HG03469 (cell line): Measurements from ENCODE around the gene OCSTAMP.

Experiments used
- ATAC-seq: cut with Tn5 transposase; IDR thresholded peaks from one replicate; pipeline ENCODE4 v1.9.1; 2021; ENCODE audit warnings: mild to moderate bottlenecking, moderate library complexity, moderate number of reproducible peaks; ENCODE audit not compliant: unreplicated experiment

The OCSTAMP gene

DNA sequence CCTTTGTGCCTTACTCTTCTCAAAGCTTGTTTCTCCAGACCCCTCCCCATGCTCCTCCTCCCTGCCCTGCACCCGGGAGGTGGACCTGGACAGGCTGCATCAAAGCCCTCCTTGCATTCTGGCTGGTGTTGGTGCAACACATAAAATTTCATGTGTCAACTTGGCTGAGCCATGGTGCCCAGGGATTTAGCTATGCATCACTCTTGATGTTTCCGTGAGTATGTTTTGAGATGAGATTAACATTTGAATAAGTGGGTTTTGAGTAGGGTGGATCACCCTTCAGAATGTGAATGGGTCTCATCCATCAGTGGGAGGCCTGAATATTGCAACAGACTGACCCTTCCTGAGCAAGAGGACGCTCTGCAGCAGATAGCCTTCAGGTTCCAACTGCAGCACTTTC, 4.4 kb upstream of the OCSTAMP start:
- no peak for ATAC-seq

DNA sequence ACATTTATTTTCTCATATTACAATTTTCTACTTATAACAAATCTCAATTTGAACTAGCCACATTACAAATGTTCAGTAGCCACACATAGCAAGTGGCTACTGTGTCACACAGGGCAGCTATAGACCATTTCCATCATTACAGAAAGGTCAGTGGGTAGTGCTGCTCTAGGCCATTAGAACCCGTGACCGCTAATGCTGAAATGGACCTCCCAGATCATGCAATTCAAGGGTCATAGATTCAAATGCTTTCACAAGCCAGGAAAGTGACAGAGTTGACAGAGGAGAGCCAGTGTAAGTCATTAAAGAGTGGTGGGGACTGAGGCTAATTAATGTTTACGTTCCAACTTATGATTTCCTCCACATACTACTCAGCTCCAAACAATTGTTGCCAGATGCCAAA, 3.5 kb upstream of the OCSTAMP start:
- no peak for ATAC-seq

DNA sequence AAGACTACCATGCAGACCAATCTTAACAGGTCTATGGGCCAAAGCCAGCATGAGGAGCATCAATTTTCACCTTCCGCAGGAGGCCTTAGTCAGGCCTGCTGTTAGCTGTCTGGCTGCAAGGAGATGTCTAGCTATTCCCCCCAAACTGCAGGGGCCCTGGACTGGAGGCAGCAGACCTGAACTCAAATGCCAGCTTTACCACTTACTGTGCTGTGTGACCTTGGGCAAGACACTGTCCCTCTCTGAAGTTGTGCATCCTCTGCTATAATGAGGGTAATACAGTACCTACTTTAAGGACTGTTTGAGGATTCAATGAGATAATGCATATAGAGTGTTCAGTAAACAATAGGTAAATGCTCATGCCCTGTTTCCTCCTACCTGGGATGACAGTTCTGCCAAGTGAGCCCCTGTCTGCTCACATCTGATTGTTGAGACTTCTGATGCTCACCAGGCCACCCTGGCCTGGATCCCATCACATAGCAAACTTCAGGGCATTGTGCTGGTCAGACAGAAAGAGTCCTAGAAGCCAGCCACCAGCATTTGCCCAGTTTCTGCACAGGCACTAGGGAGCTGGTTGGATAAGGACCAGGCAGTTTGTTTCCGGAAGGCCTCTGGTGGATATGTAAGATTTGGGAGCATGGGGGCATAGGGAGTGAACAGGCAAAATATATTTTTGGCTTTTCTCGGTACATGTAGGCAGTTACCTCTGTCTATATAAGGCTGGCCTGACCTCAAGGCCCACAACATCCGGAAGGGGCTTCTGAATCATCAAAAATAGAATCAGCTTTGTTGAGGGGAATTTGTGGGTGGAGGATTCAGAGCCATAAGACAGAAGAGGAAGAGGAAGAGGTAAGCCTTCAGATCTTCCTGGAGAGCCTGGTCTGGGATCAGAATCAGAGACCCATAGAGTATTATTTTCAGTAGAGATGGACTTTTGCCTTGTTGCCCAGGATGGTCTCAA, 2.3 kb upstream of the OCSTAMP start:
- no peak for ATAC-seq

DNA sequence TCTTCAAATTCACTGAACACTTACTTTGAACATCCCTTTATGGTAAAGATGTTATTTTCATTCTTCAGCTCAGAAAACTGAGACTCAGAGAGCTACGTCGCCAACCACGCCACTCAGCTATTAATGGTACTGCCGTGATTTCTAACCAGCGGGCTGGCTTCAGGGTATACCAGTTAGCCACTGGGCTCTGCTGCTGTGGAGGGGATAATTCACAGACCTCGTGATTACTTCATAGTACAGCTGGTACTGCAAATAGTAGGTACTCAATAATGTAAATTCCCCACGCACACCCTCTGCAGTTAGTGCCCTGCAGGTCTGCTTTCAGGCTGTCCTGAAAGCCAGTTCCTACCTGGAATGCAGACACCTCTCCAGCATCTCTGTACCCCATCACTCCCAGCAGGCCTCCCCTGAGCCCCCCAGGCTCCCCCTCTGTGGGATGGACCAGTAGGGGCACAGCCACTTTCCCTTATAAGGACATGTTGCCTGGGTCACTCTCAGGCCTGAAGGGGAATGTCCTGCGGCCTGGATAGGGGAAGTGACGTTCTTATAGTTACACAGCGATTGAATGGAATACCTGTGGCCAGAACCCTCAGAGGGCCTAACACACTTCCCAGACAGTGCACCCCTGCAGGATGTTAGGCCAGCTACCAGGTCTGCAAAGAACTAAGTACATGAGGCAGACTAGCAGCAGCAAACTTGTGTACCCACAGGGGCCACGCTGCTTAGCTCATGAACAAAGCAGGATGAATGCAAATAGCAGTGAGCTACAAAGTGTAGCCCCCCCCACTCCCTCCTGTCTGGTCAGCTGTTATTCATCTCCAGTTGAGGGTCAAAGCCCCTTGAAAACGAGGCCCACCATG, 1.3 kb upstream of the OCSTAMP start:
- no peak for ATAC-seq

DNA sequence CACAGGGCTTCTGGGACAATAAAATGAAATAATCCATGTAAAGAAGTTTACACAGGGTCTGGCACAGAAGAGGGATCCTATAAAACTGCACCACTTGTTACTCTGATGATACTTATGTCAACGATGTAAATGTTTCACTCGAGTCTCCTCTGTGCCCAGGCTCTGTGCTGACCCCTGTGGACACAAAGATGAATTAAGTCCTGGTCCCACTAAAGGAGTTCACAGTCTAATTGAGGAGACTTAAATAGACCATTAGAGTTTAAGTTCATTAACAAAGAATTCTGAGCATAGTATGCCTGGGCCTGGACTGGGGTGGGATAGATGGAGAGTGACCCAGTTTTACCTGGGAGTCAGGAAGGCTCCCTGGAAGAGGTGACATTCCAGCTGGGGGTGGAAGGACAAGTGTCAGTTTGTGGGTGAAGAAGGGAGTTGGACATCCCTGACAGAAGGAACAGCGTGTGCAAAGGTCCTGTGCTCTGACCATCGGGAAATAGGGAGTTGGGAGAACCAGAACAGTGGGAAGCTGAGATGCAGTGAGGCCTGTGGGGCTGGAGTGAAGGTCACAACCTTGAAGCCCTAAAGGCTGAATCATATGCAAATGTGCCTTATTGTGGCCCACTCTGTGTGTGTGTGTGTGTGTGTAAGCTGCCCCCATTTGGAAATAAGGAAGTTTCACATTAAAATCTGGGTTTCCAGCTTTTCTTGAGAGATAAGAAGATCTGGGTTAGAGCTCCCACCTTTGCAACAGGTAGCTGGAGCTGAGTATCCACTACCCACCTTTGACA, 1.1 kb downstream of the OCSTAMP start:
- ATAC-seq = no peak

DNA sequence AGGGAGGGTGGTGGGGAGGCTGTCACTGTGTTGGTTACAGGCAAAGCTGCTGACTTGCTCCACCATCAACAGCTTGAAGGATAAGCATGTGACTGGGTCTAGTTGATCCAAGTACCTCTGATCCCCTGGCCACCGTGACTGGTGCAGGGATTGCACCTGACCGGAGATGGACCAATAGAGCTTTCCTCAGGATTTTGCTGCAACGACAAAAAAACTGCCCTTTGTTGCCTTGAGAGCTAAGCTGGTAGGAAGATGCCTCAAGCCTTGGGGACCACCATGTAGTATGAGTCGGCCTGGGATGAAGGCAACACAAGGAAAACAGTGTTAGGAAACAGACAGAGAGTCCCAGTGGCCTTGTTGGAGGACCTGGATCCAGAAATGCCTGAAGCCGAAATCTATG, 1.8 kb downstream of the OCSTAMP start:
- ATAC-seq = no peak

DNA sequence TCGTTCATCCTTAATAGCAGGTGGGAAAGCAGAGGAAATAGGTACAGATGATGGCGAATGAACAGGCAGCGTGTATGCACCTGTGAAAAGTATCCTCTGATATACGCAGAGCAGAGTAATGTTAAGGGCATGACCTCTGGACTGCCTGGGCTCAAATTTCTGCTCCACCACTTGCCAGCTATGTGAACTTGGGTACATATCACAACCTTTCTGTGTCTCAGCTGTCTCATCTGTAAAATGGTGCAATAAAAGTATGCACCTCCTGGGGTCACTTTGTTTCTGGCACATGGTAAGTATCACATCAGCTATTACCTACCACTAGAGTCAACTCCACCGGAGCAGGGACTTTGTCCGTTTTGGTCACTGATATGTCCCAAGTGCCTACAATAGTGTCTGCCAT, 2.5 kb downstream of the OCSTAMP start:
- no peak for ATAC-seq

DNA sequence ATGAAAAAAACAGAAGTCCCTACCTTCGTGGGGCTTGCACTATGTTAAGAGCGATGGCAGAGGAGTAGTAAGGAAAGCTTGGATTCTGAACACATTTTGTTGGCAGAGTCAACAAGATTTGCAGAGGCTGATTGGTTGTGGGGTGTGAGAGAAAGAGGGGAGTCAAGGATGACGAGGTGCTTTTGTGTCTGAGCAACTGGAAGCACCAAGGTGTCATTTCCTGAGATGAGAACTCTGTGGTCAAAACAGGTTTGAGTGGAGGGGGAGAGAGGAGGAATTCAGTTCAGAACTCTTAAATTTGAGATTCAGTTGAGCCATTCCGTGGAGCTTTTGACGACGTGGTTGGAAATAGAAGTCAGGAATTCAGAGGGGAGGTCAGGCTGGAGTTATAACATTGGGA, 3.5 kb downstream of the OCSTAMP start:
- no peak for ATAC-seq

DNA sequence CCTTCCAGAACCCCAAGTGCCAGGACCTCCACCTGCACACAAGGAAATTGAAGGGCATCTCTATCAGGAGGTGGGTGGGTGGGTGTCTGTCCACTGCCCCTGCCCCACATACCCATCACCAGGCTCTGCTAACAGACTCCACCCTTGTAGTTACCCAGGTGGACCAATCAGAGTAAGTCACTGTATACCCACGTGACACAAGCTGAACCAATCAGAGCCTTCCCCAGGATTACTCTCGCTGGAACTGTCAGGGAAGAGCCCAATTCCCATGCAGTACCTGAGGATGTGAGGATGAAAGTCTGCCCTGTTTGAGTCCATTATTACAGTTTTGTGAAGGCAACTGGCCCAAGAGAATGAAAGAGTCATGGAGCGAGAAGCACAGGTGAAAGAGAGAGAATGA, 4.2 kb downstream of the OCSTAMP start:
- no peak for ATAC-seq

DNA sequence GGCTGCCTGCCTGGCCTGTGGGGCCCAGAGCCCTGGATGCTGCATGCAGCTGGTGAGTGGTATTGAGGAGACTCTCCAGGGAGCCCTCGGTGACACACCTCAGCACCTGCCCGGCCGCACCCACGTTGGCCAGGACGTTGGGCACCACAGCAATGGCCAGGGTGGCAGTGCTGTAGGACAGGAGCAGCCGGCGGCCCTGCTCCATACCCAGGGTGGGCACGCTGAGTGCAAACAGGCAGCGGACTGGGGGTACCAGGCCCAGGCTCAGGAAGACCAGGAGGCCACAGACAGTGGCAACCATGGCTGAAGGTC, 4.7 kb downstream of the OCSTAMP start:
- ATAC-seq = no peak

DNA sequence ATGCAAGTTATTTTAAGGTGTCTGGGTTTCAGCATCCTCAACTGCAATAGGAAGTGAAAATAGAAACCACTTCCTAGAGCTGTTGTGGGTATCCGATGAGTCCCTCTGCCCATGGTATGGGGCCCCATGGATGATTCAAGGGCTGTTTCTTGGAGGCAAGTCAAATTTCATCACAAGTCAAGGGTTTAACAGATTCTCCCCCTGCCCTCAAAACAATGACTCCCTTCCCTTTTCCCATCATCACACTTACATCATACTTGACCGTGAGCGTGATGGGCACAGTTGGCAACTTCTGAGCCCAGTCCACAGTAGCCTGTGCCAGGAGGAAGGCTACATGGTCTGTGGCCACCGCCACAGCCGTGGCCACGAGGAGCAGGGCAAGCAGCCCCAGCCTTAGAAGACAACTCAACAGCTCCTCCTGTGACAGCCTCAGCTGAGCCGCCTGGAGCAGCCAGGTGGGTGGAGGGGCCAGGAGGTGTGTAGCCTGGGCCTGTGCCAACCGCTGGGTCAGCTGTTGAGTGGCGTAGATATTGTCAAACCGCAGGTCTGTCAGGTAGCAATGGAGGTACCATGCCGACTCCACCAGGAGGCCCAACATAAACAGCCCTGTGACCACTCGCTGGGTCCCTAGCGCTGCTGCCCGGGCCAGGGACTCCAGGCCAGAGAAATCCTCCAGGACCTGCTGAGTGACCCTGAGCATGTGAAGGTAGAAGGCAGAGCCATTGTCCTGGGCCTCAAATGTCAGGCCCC, 5.2 kb downstream of the OCSTAMP start:
- ATAC-seq = no peak

DNA sequence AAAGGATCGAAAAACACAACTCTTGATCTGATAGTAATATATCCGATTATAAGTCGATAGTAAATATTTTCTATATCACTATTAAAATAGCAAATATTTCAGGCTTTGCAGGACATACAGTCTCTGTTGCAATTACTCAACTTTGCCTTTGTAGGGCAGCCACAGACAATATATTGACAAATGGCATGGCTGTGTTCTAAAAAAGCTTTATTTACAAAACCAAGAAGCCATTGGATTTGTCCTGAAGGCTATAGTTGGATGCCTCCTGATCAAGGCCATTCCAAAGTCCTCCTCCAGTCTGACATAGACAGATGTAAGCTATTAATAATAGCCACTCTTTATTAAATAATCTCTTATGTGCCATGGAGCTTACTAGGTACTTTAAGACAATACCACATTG, 5.9 kb downstream of the OCSTAMP start:
- ATAC-seq = no peak

DNA sequence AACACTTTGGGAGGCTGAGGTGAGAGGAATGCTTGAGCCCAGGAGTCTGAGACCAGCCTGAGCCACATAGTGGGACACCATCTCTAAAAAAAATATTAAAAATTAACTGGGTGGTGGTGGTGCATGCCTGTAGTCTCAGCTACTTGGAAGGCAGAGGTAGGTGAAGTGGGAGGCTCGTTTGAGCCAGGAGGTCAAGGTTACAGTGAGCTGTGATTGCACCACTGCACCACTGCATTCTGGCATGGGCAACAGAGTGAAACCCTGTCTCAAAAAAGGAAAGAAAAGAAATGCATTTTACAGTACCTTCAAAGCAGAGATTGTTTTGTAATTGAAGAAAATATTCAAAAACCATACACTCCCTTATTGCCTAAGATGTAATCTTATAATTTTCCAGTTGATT, 6.5 kb downstream of the OCSTAMP start:
- ATAC-seq = no peak

DNA sequence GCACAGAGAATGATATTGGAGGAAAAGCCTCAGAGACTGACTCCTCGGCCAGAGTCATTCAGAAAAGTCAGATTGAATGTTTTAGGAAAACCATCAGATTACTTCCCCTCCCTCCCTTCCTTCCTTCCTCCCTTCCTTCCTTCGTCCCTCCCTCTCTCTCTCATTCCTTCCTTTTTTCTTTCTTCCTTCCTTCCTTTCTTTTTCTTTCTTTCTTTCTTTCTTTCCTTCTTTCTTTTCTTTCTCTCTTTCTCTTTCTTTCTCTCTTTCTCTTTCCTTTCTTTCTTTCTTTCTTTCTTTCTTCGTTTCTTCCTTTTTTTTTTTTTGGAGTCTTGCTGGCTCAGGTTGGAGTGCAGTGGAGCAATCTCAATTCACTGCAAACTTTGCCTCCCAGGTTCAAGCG, 7.4 kb downstream of the OCSTAMP start:
- no peak for ATAC-seq

DNA sequence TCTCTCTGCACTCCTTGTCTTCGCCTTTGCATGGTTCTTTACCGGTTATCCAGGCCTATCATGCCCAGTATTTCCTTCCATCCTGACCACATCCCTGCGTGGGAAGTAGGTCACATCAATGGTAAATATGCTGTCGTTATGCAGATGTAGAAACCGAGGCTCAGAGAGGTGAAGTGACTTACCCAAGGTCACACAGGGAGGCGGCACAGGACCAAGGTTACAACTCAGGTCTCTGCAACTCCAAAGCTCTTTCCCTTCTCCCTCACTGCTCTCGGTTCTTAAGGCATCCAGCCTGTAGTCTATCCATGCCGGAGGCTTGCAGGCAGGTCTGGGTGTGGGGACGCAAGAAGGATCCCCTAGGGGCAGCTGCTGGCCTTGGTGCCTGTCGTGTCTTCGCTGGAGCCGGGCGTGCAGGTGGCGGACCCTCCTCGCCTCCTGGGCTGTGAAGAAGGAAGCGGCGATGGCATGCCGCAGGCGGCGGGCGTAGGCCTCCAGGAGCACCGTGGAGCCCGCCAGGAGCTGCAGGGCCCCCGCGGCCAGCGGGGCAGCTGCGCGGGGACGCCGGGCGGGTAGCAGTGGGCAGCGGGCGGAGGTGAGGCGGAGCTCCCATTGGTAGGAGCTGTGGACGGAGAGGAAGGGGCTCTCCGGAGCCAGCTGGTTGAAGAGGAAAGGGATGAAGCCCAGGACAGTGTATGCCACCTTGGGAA, 9.1 kb downstream of the OCSTAMP start:
- ATAC-seq = no peak

DNA sequence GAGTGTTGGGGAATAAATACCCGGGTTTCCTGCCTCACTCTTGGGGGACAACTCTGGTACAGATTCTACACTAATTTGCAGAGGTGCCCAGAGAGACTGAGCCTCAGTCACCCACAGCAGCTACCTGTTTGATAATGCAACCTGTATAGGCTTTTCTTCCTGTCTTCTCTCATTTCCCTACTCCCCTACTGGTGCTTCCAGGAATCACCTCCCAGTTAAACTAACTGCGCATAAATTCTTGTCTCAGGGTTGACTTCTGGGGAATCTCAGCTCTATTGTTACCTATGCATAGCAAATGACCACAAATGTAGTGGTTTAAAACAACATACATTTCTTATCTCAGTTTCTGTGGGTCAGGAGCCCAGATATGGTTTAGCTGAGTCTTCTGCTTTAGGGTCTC, 11.3 kb downstream of the OCSTAMP start:
- ATAC-seq = no peak

DNA sequence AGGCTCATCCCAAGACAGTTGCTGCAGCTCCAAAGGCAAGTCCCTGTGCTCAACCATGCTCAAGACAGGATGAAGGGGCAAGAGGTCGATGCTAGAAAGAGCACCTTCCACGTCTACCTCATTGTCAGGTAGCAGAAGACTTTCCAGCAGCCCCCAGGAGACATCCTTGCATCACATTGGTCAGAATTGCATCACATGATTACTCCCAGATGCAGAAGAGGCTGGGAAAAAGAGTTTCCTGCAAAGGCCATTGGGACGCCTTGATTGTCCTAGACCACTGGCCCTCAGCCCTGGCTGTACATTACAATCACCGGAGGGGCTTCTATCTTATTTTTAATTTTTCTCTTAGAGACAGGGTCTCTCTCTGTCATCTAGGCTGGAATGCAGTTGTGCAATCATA, 19.8 kb downstream of the OCSTAMP start:
- ATAC-seq = no peak

DNA sequence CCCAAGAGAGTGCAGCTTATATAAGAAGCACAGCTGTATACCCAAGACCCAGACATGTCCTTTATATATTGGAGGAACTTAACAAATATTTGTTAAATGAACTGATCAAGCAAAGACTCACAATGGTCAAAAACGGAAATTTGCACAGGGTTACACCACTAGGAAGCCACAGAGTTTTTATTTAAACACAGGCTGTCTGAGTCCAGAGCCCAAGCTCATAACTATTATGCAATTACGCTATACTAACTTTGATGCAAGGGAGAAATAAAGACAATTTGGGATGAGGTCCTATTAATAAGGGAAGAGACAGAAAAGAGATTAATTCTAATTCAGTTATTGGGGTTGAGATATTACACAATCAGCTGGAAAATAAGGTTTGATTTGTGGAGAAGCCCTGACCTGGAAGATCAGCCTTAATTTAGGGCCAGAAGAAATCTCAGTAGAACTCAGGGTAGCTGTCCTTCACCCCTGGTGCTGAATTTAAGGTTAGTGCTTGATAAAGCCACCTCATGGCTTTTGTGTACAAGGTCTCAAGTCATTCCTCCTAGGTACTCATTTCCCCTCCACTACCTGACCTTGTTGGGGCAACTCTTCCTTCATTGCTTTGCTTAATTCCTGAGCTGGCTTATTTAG, 26.6 kb downstream of the OCSTAMP start:
- no peak for ATAC-seq

DNA sequence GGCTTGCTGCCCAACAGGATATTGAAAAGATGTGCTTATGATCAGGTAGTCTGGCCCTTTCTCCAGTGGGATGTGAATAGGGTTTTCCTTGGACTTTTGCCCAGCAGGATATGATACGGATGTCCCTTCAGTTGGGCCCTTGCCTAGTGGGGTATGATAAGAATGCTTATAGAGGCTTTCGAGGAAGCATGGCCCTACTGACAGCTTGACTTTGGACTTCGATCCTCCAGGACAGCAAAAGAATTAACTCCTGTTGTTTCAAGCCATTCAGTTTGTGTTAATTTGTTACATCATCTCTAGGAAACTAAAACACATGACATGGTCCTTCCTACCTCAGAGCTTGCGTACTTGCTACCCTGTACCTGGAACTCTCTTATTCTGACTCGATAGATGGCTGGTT, 27.3 kb downstream of the OCSTAMP start:
- ATAC-seq = no peak
